Smooth muscle cell of the umbilical artery (primary cell): Measurements from ENCODE around the gene DMP1. TPM values are rescaled to one million over a fixed set of nuclear protein-coding genes. Genes with fewer than 3 reads are reported as not detected.

Experiments used
- total RNA-seq: library from RNA; depleted of rRNA; stranded (reverse); fragments of >200 nt; gene quantifications from 2 replicates; pipeline ENCODE4 v1.2.3, GENCODE V29; 2014

Gene DMP1
- not detected in 2 replicates for total RNA-seq

GRCh38 chr4:87649980-87650379, at the start of gene DMP1:
Gene DMP1 (plus strand): TSS chr4:87650280. CDS start chr4:87656493, 6,213 bp downstream.

GRCh38 chr4:87608229-87608628, 41.9 kb upstream of the DMP1 start, which contains the start of gene DSPP:
Gene DSPP (plus strand): TSS chr4:87608529. CDS start chr4:87610909, 2,380 bp downstream.

Other genes with a start within 250 kb of the DMP1 start
- 15.2 and 17.8 TPM in 2 replicates for gene NUDT9, start 227.7 kb upstream of the DMP1 start, total RNA-seq
- not detected in 2 replicates for gene SPARCL1, start 120.9 kb upstream of the DMP1 start, total RNA-seq
- not detected in 2 replicates for gene DSPP, start 41.8 kb upstream of the DMP1 start, total RNA-seq
- gene IBSP, start 149.3 kb downstream of the DMP1 start, total RNA-seq, result not detected in 2 replicates
- not detected in 2 replicates for gene MEPE, start 182.7 kb downstream of the DMP1 start, total RNA-seq